ENCODE results near the gene JAM3.
A peak's percentile ranks its signal among the peaks of the same experiment; 100 is the strongest.
"Not testable (repeated sequence)": the region's sequence is repeated elsewhere in the genome, so short reads cannot be mapped to it uniquely, and the experiment has no call there.

JAM3 gene

GRCh38 chr11:134110252-134110815 is 41.5 kb downstream of the JAM3 start:
- no peak for DNase-seq

- DNase-seq = not testable (repeated sequence)
Measured at GRCh38 chr11:134113787-134114186, 44.9 kb downstream of the JAM3 start.

DNA sequence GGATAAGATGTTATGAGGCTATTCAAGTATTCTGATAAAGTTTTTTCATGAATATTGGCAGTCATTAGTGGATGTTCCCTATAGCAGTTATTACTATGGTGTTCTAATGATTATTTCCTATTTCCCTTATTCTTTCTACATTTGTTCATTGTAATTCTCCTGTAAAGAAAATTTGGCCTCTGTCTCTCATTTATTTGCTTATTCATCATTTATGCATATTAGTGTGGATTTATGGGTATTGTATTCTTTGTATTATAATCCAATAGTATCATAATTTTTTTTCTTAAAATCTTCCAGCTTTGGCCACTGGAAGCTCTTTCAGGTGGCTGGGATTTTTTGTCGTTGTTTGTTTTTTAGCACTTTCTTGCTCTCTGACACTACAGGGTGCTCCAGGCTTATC is 47.3 kb downstream of the JAM3 start:
- DNase-seq = no peak

DNA sequence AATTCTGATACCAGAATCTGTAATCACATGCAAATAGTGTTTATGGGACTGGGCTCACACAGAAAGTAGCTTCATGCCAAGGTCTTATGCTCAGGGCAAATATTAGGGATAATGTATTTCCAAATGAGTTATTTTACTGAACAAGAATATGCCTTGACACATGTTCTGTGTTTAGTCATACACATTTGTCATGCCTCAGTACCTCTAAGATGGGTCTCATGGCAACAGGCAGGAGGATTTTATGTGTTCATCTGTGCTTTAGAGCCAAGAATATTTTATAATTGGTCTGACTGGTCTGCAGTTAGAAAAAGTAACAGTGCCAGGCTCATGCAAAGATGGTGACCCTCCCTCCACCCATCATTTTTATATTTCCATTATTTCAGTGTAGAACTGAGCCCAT is 49.1 kb downstream of the JAM3 start:
- no peak for DNase-seq

GRCh38 chr11:134119094-134119493 is 50.2 kb downstream of the JAM3 start:
- peak; percentile 9 for DNase-seq

DNA sequence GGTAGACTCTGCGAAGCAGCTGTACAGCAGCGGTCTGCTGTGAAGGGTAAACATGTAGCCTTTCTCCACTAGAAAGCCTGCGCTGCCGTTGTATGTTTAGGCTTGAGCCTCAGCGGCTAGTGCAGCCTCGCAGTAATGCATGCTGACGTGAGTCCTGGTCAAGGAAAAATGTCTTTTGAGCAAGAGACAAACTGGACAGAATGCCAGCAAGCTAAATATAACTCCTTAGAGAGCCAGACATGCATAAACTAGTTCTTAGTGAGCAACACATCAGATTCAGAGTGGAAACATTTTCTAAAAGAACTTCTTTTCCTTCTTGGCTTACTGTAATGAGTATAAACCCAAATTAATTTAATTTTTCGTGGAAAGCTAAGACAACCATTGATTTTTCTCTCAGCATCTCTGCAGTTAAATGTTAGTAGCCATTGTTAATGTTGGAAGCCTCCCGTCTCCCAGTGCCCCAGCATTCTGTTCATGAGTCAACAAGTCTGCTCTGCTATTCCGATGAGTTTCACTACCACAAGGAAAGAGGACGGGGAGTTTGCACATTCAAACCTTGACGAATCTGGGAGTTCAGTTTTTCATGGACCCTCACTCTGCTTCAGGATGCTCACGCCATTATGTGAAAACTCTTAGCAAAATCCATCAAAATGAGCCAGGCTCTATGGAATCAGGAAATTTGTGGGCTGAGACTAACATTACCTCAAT is 51.4 kb downstream of the JAM3 start:
- peak; percentile 71 for DNase-seq

- DNase-seq = peak; percentile 36
Measured at GRCh38 chr11:134120921-134121526, 52.2 kb downstream of the JAM3 start.

GRCh38 chr11:134124660-134125451 is 56.0 kb downstream of the JAM3 start:
- DNase-seq = peak; percentile 55

- DNase-seq = no peak
Measured at GRCh38 chr11:134125507-134125906, 56.6 kb downstream of the JAM3 start.

- peak; percentile 92 for DNase-seq
Measured at GRCh38 chr11:134126217-134126822, 57.4 kb downstream of the JAM3 start.

DNA sequence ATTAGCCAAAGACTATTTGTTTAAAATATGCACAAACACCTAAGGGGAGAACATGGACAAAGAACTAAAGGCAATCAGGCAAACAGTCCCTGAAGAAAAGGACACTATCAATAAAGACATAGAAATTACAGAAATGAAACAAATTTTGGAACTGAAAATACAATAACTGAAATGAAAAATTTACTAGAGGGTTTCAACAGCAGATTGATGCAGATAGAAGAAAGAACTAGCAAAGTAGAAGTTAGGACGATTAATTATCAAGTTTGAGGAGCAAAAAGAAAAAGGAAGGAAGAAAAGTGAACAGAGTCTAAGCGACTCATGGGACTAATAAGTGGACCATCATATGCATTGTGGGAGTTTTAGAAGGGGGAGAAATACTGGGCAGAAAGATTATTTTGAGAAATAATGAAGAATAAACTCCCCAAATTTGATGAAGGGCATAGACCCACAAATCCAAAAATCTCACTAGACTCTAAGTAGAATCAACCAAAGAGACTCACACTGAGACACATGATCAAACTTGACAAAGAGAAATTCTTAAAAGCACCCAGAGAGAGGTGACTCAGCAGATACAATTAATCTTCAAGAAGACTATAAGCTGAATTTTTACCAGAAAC is 62.9 kb downstream of the JAM3 start:
- DNase-seq = no peak

DNA sequence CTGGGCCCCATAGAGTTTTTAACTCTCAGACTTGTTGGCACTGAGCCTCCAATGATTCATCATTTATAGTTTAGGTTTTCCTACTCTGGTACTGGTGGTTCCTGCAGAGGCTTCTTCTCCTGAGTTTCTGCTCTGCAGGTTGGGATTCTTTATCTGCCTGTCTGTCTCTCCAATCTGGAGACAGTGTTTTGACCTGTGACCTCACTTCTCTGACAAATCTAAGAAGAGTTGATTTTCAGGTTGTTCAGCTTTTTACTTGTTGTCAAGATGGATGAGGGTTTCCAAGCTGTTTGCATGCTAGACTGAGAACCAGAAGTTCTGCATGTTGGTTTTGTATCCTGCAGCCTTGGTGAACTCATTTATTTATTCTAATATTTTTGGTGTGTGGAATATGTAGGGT is 63.9 kb downstream of the JAM3 start:
- DNase-seq = peak; percentile 11

DNA sequence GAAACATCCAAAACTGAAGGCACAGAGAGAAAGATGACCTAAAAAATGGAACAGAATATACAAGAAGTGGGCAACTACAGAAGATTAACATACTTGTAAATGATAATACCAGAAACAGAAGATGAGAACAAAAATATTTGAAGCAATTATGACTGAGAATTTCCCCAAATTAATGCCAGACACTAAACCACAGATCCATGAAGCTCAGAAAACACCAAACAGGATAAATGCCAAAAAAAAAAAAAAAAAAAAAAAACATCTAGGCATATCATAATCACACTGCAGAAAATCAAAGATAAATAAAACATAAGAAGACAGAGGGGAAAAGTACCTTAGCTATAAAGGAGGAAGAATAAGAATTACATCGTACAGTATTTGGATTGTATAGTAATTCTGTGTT is 65.3 kb downstream of the JAM3 start:
- no peak for DNase-seq

DNA sequence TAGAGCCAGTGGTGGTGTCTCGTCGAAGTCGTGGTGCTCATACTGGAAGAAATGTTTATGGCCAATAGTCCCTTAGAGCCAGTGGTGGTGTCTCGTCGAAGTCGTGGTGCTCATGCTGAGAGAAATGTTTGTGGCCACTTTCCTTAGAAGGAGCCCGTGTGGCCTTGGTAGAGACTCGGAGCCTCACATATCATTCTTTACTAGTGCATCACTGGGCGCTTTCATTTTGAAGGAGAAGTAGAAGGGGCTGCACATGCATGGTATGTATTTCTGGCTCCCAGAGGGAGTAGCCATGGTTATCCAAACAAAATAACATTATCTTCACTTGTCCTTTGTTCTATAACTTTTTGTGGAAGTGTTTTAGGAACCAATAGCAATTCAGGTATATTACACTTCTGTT is 69.5 kb downstream of the JAM3 start:
- DNase-seq = peak; percentile 74

DNA sequence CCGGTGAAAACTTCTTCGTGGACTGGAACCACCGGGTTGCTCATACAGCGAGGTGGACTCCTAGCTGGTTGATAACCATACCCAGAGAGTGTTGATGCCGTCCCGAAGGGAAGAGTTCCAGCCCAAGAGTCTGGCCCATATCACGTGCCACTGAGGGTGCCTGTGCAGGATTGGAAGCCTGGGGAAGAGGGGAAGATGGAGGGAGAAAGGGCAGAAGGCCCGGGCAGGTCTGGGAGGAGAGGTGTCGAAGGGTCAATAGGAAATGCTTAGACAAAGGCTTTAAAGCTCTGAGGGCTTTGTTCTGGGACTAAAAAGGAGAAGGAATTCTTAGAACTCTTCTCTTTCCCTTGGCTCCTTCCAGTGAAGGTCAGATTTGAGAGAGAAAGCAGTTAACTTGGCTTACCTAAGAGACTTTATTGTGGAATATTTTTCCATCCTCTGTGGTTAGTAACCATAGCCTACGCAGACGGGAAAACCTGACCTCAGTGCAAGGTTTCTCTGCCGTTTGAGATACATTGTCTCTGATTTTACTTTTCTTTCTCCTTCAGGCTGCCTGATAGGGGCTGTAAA is 70.5 kb downstream of the JAM3 start:
- DNase-seq = no peak

DNA sequence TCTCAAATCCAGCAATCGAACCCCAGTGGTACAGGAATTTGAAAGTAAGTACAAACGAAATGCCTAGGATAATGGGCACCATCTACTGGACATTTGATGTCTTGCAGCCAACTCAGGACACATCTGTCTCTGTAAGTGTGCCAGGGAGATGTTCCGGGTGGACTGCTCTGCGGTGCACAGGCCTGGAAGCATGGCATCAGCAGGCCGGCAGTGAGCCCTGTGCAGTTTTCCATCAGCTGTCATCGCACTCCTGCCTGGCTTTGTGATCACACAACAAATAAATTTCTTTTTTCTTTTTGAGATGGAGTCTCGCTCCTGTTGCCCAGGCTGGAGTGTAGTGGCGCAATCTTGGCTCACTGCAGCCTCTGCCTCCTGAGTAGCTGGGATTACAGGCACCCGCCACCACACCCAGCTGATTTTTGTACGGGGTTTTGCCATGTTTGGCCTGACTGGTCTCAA is 71.0 kb downstream of the JAM3 start:
- peak; percentile 77 for DNase-seq

- no peak for DNase-seq
Measured at GRCh38 chr11:134140961-134141490, 72.2 kb downstream of the JAM3 start.

GRCh38 chr11:134142536-134142935 is 73.7 kb downstream of the JAM3 start:
- DNase-seq = no peak

DNA sequence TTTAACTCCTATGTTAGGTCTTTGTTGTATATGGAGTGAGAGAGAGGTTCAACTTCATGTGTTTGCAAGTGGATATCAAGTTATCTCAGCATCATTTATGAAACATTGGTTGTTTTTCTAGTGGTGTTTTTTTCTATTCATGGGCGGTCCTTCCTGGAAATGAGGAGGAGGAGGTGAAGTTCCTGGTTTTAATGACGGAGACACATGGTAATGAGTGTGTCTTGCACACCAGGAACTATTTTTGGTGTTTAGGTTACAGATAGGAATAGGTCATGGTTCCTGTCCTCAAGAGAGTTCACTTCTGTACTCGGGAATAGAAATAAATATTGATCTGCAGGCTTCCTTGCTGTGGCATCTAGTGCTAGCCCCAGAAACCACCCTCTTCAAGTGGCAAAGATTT is 74.9 kb downstream of the JAM3 start:
- DNase-seq = no peak

- no peak for DNase-seq
Measured at GRCh38 chr11:134144744-134145143, 75.9 kb downstream of the JAM3 start.

- no peak for DNase-seq
Measured at GRCh38 chr11:134145715-134146114, 76.8 kb downstream of the JAM3 start.

GRCh38 chr11:134146598-134146997 is 77.7 kb downstream of the JAM3 start:
- DNase-seq = no peak
